ENCODE measurements around the gene SCAI. TPM values are rescaled to one million over a fixed set of nuclear protein-coding genes. Genes with fewer than 3 reads are reported as not detected.

Gene SCAI
- total and polyA plus RNA-seq, 9 of the 15 experiments (the other 6 are each of a cell fraction or from before 2014, with no cell fraction given), result 0.70 to 12.4 (median 4.2) TPM

GRCh38 chr9:124964056-124964455 is 179.3 kb downstream of the SCAI start (continued):
- TF ChIP-seq DEAF1 (CRISPR knock-in tag; IDR thresholded peaks at IDR 0.05) (0 out of 2 replicates have a peak, but pooled peaks have one; percentile 12), HES1 (IDR thresholded peaks at IDR 0.05; ENCODE audit: low read depth) (no peak), TEAD1 (CRISPR knock-in tag; IDR thresholded peaks at IDR 0.05) (0 out of 4 replicates have a peak, but pooled peaks of 1 of the 2 experiments have one; percentile 38), SAFB2 (IDR thresholded peaks at IDR 0.05; ENCODE audit: borderline replicate concordance, low read depth, low read length, severe bottlenecking) (no peak), TFAP4 (CRISPR knock-in tag; IDR thresholded peaks at IDR 0.05; ENCODE audit: borderline replicate concordance) (no peak), ZNF589 (CRISPR knock-in tag; IDR thresholded peaks at IDR 0.05; ENCODE audit: low read depth) (no peak), RUNX1 (IDR thresholded peaks at IDR 0.05; ENCODE audit: low read depth) (no peak), KHSRP (IDR thresholded peaks at IDR 0.05) (no peak), SRSF9 (IDR thresholded peaks at IDR 0.05; ENCODE audit: borderline replicate concordance, low read depth, low read length) (no peak), CBX5 (IDR thresholded peaks at IDR 0.05; ENCODE audit: borderline replicate concordance, low read depth) (no peak), SREBF2 (CRISPR knock-in tag; IDR thresholded peaks at IDR 0.05) (no peak), CBX2 (IDR thresholded peaks at IDR 0.05; ENCODE audit: insufficient read depth, low read length, poor library complexity, severe bottlenecking) (no peak), ZNF318 (IDR thresholded peaks at IDR 0.05; ENCODE audit: borderline replicate concordance in 1 of 2, low read depth in 1 of 2) (0 out of 4 replicates have a peak, but pooled peaks of 1 of the 2 experiments have one; percentile 43), RBFOX2 (IDR thresholded peaks at IDR 0.05; ENCODE audit: low read depth, low read length) (no peak), MCM3 (IDR thresholded peaks at IDR 0.05) (no peak), ZBTB8A (IDR thresholded peaks at IDR 0.05; ENCODE audit: partially characterized antibody) (no peak), ZNF507 (tag; conservative IDR thresholded peaks at IDR 0.05) (no peak), HNRNPL (IDR thresholded peaks at IDR 0.05; ENCODE audit: low read depth, low read length) (no peak)

Data from K562 (cell line).